WTC11 (cell line): Measurements from ENCODE around the gene CLEC4M. TPM values are rescaled to one million over a fixed set of nuclear protein-coding genes. Genes with fewer than 3 reads are reported as not detected.

Experiments used
- ATAC-seq: fragments of 200-7000 bp; cut with Tn5 transposase; 2 replicates; pipeline ENCODE4 v1.10.0; 2021; ENCODE audit warnings: mild to moderate bottlenecking, moderate library complexity
- CTCF ChIA-PET: fragments of 300-600 bp; sonication (Branson Sonifier 250); formaldehyde crosslinking; loops from one replicate; lab custom pipeline; 2021; ENCODE audit warnings: antibody characterized with exemption; lab: Charles Lee
- POLR2A ChIA-PET: fragments of 350-600 bp; sonication (Branson Sonifier 250); formaldehyde crosslinking; loops from one replicate; lab custom pipeline; 2021; ENCODE audit warnings: antibody characterized with exemption; lab: Charles Lee
- DNase-seq: peaks from one replicate; pipeline ENCODE4 v3.0.0; 2021; ENCODE audit warnings: low spot score
- H3K27ac Mint-ChIP-seq: 2 replicates; pipeline ENCODE4 v1.8.0; 2021; ENCODE audit warnings: mixed read lengths
- H3K27me3 Mint-ChIP-seq: 2 replicates; pipeline ENCODE4 v1.8.0; 2021; ENCODE audit warnings: low read depth, mild to moderate bottlenecking, moderate library complexity, mixed read lengths
- H3K36me3 Mint-ChIP-seq: 2 replicates; pipeline ENCODE4 v1.8.0; 2021; ENCODE audit warnings: mixed read lengths
- H3K4me1 Mint-ChIP-seq: 2 replicates; pipeline ENCODE4 v1.8.0; 2022; ENCODE audit warnings: mixed read lengths
- H3K4me3 Mint-ChIP-seq: 2 replicates; pipeline ENCODE4 v1.8.0; 2021; ENCODE audit warnings: mild to moderate bottlenecking, moderate library complexity, mixed read lengths
- H3K9me3 Mint-ChIP-seq: 2 replicates; pipeline ENCODE4 v1.8.0; 2021; ENCODE audit warnings: mixed read lengths
- FOXJ3 ChIP-seq: sonication (generic); formaldehyde crosslinking; IDR thresholded peaks from 2 replicates; pipeline ENCODE4 v1.9.0; 2021; ENCODE audit warnings: missing genetic modification reagents, mild to moderate bottlenecking, borderline replicate concordance
- FOXP1 ChIP-seq: sonication (generic); formaldehyde crosslinking; IDR thresholded peaks from 2 replicates; pipeline ENCODE4 v1.8.0; 2022; ENCODE audit warnings: missing genetic modification reagents, mild to moderate bottlenecking, moderate library complexity, borderline replicate concordance
- GTF2I ChIP-seq: fragments of 250-450 bp; sonication (Bioruptor Pico); conservative IDR thresholded peaks from 2 replicates; pipeline ENCODE4 v1.4.0; 2021; ENCODE audit warnings: mild to moderate bottlenecking
- HMGA2 ChIP-seq: fragments of 250-450 bp; sonication (Bioruptor Pico); IDR thresholded peaks from 2 replicates; pipeline ENCODE4 v1.4.0; 2021; ENCODE audit warnings: mild to moderate bottlenecking, moderate library complexity
- NFATC4 ChIP-seq: fragments of 250-450 bp; sonication (Bioruptor Pico); IDR thresholded peaks from 2 replicates; pipeline ENCODE4 v1.9.0; 2021; ENCODE audit warnings: mild to moderate bottlenecking
- SMAD4 ChIP-seq: sonication (generic); formaldehyde crosslinking; IDR thresholded peaks from 2 replicates; pipeline ENCODE4 v1.8.0; 2022; ENCODE audit warnings: mild to moderate bottlenecking, missing genetic modification reagents
- ZNF263 ChIP-seq: sonication (generic); formaldehyde crosslinking; IDR thresholded peaks from 2 replicates; pipeline ENCODE4 v1.8.1; 2022; ENCODE audit warnings: low read depth, mild to moderate bottlenecking, moderate library complexity, missing genetic modification reagents
- ZNF317 ChIP-seq: sonication (generic); formaldehyde crosslinking; IDR thresholded peaks from 2 replicates; pipeline ENCODE4 v1.8.1; 2023; ENCODE audit warnings: low read depth, mild to moderate bottlenecking, moderate library complexity, missing genetic modification reagents, borderline replicate concordance
- ZNF671 ChIP-seq: fragments of 250-450 bp; sonication (Bioruptor Pico); IDR thresholded peaks from 2 replicates; pipeline ENCODE4 v1.8.0; 2021; ENCODE audit warnings: mild to moderate bottlenecking
- total RNA-seq: library from RNA; stranded (reverse); gene quantifications from 3 replicates; pipeline ENCODE4 v1.2.3, GENCODE V29; 2021
- TF ChIP-seq, protein P1 (sequence below): sonication (generic); formaldehyde crosslinking; IDR thresholded peaks from 2 replicates; pipeline ENCODE4 v1.8.0; 2022; ENCODE audit warnings: mild to moderate bottlenecking, missing genetic modification reagents
- TF ChIP-seq, protein P2 (sequence below): sonication (generic); formaldehyde crosslinking; IDR thresholded peaks from 2 replicates; pipeline ENCODE4 v1.8.1; 2023; ENCODE audit warnings: mild to moderate bottlenecking, missing genetic modification reagents, borderline replicate concordance
- TF ChIP-seq, protein P3 (sequence below): fragments of 250-450 bp; sonication (Bioruptor Pico); IDR thresholded peaks from 2 replicates; pipeline ENCODE4 v2.1.2; 2022; ENCODE audit warnings: mild to moderate bottlenecking, moderate library complexity
- TF ChIP-seq, protein P4 (sequence below): fragments of 250-450 bp; sonication (Bioruptor Pico); conservative IDR thresholded peaks from 2 replicates; pipeline ENCODE4 v1.9.0; 2021; ENCODE audit warnings: mild to moderate bottlenecking
- TF ChIP-seq, protein P5 (sequence below): fragments of 250-450 bp; sonication (Bioruptor Pico); IDR thresholded peaks from 2 replicates; pipeline ENCODE4 v1.9.0; 2021; ENCODE audit warnings: mild to moderate bottlenecking, borderline replicate concordance

CLEC4M gene
- total RNA-seq, 1 experiment from 2014 or later: not detected

DNA sequence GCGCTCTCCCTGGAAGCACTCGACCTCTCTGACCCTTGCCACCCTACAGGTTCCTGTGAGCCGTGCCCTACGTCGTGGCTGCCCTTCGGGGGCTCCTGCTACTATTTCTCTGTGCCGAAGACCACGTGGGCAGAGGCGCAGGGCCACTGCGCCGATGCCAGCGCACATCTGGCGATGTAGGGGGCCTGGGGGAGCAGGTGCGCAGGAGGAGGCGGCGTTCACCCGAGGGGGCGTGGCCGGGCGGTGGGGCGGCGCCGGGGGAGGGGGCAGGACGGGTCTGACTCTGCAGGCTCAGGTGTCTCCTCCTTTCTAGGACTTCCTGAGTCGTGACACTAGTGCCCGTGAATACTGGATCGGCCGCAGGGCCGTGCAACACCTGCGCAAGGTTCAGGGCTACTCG, 26.4 kb downstream of the CLEC4M start (continued):
- TF ChIP-seq, protein P1, sequence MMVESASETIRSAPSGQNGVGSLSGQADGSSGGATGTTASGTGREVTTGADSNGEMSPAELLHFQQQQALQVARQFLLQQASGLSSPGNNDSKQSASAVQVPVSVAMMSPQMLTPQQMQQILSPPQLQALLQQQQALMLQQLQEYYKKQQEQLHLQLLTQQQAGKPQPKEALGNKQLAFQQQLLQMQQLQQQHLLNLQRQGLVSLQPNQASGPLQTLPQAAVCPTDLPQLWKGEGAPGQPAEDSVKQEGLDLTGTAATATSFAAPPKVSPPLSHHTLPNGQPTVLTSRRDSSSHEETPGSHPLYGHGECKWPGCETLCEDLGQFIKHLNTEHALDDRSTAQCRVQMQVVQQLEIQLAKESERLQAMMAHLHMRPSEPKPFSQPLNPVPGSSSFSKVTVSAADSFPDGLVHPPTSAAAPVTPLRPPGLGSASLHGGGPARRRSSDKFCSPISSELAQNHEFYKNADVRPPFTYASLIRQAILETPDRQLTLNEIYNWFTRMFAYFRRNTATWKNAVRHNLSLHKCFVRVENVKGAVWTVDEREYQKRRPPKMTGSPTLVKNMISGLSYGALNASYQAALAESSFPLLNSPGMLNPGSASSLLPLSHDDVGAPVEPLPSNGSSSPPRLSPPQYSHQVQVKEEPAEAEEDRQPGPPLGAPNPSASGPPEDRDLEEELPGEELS (CRISPR knock-in tag): 0 out of 2 replicates have a peak, but pooled peaks have one; percentile 24
- no peak for TF ChIP-seq HMGA2
- TF ChIP-seq FOXJ3 (CRISPR knock-in tag): no peak

DNA sequence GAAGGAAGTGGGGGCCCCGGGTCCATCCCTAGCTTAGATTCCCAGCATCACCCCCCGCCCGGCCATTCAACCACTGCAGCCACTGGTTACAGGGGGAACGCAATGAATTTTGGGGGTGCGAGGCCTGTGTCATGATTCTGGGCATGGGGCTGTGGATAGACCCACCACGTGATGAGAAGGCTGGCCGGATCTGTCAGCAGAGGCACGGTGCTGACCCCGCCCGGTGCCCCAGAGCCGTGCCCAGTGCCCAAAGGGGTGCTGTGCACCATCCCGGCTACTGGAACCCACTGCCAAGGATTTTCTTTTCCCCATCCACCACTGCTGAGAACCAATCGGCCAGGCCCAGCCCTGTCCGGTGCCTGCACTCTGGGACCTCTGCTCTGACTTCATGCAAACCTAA, 27.4 kb downstream of the CLEC4M start:
- CTCF ChIA-PET: interaction anchor here (0.9 to 1.6 kb wide), 2 partner anchors 10 to 110 kb away, joined by 4 to 6 read pairs; partner anchors contain the start of gene TRAPPC5
- no peak for ATAC-seq

DNA sequence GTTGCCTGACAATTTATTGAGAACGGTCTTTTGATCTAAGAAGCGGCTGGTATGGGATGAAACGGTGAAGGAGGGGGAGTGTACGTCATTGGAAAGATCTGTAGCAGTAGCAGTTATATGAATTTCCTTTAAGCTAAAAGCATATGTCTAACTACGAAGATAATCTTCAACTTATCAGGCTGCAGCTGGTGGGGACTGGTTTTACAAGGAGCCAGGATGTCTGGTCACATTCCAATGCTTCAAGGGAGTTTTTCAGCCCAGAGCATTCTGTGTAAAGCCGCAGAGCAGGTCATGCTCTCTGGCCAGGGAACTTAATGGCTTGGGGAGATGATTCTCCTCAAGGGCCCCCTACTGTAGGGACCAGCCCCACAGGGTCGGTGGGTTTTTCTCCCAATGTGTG, 29.2 kb downstream of the CLEC4M start:
- Mint-ChIP-seq H3K9me3 (peaks cover 14% of the 10 kb centered on the region), H3K4me1 (peaks cover 15% of the 10 kb centered on the region), H3K4me3 (no peak overlapping the region), H3K27me3 (peaks cover 43% of the 10 kb centered on the region), H3K36me3 (no peaks in the 10 kb centered on the region), H3K27ac (0 out of 2 replicates have a peak overlapping the region, but pooled peaks have one; percentile 47)
- ChIA-PET POLR2A (no interaction called here), CTCF (interaction anchor here (1.3 to 1.6 kb wide), 2 partner anchors 39 to 224 kb away, joined by 4 read pairs; no protein-coding TSS in a partner anchor)
- DNase-seq (no peak), ATAC-seq (no peak)
- TF ChIP-seq ZNF317: no peak
- TF ChIP-seq ZNF671 (CRISPR knock-in tag): no peak
- TF ChIP-seq ZNF263: no peak
- TF ChIP-seq, protein P1 (CRISPR knock-in tag): no peak
- TF ChIP-seq, protein P2, sequence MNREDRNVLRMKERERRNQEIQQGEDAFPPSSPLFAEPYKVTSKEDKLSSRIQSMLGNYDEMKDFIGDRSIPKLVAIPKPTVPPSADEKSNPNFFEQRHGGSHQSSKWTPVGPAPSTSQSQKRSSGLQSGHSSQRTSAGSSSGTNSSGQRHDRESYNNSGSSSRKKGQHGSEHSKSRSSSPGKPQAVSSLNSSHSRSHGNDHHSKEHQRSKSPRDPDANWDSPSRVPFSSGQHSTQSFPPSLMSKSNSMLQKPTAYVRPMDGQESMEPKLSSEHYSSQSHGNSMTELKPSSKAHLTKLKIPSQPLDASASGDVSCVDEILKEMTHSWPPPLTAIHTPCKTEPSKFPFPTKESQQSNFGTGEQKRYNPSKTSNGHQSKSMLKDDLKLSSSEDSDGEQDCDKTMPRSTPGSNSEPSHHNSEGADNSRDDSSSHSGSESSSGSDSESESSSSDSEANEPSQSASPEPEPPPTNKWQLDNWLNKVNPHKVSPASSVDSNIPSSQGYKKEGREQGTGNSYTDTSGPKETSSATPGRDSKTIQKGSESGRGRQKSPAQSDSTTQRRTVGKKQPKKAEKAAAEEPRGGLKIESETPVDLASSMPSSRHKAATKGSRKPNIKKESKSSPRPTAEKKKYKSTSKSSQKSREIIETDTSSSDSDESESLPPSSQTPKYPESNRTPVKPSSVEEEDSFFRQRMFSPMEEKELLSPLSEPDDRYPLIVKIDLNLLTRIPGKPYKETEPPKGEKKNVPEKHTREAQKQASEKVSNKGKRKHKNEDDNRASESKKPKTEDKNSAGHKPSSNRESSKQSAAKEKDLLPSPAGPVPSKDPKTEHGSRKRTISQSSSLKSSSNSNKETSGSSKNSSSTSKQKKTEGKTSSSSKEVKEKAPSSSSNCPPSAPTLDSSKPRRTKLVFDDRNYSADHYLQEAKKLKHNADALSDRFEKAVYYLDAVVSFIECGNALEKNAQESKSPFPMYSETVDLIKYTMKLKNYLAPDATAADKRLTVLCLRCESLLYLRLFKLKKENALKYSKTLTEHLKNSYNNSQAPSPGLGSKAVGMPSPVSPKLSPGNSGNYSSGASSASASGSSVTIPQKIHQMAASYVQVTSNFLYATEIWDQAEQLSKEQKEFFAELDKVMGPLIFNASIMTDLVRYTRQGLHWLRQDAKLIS (CRISPR knock-in tag): no peak
- no peak for TF ChIP-seq FOXP1

More for the DNA sequence above, 27.4 kb downstream of the CLEC4M start:
- H3K4me3 Mint-ChIP-seq: no peak overlapping the region
- H3K4me1 Mint-ChIP-seq: peaks cover 12% of the 10 kb centered on the region
- TF ChIP-seq, protein P3, sequence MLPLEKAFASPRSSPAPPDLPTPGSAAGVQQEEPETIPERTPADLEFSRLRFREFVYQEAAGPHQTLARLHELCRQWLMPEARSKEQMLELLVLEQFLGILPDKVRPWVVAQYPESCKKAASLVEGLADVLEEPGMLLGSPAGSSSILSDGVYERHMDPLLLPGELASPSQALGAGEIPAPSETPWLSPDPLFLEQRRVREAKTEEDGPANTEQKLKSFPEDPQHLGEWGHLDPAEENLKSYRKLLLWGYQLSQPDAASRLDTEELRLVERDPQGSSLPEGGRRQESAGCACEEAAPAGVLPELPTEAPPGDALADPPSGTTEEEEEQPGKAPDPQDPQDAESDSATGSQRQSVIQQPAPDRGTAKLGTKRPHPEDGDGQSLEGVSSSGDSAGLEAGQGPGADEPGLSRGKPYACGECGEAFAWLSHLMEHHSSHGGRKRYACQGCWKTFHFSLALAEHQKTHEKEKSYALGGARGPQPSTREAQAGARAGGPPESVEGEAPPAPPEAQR: no peak
- no peak for TF ChIP-seq GTF2I (CRISPR knock-in tag)
- TF ChIP-seq, protein P4, sequence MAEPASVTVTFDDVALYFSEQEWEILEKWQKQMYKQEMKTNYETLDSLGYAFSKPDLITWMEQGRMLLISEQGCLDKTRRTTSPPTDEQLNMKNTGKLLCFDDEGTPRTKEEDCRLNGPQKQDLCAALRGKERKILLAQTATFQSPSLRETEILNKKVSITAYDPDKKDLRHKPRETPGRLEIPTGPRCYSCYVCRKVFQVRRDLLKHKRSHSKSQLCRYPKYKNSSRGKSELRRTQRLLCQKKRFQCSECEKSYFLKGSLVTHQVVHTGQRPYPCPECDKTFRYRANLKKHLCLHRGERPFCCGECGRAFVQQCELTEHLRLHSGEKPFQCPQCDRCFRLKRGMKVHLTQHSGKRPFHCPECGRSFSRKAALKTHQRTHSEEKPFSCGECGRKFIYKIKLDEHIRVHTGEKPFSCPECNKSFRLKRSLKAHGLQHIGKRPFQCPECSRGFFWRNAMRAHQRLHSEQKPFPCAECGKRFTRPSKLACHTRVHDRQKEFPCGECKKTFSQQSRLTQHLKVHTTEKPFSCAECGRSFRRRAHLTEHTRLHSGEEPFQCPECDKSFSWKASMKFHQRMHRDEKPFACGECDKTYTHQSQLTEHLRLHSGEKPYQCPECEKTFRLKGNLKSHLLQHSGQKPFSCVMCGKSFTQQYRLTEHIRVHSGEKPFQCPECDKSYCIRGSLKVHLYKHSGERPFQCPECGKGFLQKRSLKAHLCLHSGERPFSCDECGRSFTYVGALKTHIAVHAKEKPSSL (CRISPR knock-in tag): no peak
- TF ChIP-seq, protein P5, sequence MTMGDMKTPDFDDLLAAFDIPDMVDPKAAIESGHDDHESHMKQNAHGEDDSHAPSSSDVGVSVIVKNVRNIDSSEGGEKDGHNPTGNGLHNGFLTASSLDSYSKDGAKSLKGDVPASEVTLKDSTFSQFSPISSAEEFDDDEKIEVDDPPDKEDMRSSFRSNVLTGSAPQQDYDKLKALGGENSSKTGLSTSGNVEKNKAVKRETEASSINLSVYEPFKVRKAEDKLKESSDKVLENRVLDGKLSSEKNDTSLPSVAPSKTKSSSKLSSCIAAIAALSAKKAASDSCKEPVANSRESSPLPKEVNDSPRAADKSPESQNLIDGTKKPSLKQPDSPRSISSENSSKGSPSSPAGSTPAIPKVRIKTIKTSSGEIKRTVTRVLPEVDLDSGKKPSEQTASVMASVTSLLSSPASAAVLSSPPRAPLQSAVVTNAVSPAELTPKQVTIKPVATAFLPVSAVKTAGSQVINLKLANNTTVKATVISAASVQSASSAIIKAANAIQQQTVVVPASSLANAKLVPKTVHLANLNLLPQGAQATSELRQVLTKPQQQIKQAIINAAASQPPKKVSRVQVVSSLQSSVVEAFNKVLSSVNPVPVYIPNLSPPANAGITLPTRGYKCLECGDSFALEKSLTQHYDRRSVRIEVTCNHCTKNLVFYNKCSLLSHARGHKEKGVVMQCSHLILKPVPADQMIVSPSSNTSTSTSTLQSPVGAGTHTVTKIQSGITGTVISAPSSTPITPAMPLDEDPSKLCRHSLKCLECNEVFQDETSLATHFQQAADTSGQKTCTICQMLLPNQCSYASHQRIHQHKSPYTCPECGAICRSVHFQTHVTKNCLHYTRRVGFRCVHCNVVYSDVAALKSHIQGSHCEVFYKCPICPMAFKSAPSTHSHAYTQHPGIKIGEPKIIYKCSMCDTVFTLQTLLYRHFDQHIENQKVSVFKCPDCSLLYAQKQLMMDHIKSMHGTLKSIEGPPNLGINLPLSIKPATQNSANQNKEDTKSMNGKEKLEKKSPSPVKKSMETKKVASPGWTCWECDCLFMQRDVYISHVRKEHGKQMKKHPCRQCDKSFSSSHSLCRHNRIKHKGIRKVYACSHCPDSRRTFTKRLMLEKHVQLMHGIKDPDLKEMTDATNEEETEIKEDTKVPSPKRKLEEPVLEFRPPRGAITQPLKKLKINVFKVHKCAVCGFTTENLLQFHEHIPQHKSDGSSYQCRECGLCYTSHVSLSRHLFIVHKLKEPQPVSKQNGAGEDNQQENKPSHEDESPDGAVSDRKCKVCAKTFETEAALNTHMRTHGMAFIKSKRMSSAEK (CRISPR knock-in tag): no peak
- TF ChIP-seq NFATC4 (CRISPR knock-in tag): no peak
- no peak for TF ChIP-seq SMAD4
- TF ChIP-seq ZNF263: no peak
- H3K27ac Mint-ChIP-seq: no peak overlapping the region
- H3K27me3 Mint-ChIP-seq: peaks cover 62% of the 10 kb centered on the region
- H3K36me3 Mint-ChIP-seq: no peaks in the 10 kb centered on the region
- peaks cover 14% of the 10 kb centered on the region for H3K9me3 Mint-ChIP-seq
- POLR2A ChIA-PET: no interaction called here
- DNase-seq: no peak
